H7 (cell line): ENCODE data around the gene ADARB1. TPM values are rescaled to one million over a fixed set of nuclear protein-coding genes. Genes with fewer than 3 reads are reported as not detected.

ENCODE experiments used
- DNase-seq: peaks from one replicate; pipeline ENCODE4 v3.0.0; 2012
- H3K27me3 ChIP-seq: 2 replicates; pipeline ENCODE4 v1.6.0; 2011; ENCODE audit warnings: mild to moderate bottlenecking, low read length; ENCODE audit not compliant: control insufficient read depth, insufficient read depth
- H3K36me3 ChIP-seq: replicated peaks from 2 replicates; pipeline ENCODE4 v1.5.1; 2011; ENCODE audit warnings: low read length; ENCODE audit not compliant: control insufficient read depth, insufficient read depth
- H3K4me3 ChIP-seq: 2 replicates; pipeline ENCODE4 v1.5.1; 2011; ENCODE audit warnings: low read depth, mild to moderate bottlenecking, control low read depth, low read length, moderate library complexity; ENCODE audit not compliant: insufficient read depth
- total RNA-seq: library from RNA; depleted of rRNA; stranded (reverse); fragments of >200 nt; shearing (Covaris generic); gene quantifications from 2 replicates; pipeline ENCODE4 v1.2.3, GENCODE V29; 2014

The ADARB1 gene
- total RNA-seq, 1 experiment from 2014 or later: 5.5 TPM

- DNase-seq: no peak
- no peaks in the 10 kb centered on the region for H3K27me3 ChIP-seq
These were observed 11.3 kb downstream of the ADARB1 start for GRCh38 chr21:45085700-45086099.

DNA sequence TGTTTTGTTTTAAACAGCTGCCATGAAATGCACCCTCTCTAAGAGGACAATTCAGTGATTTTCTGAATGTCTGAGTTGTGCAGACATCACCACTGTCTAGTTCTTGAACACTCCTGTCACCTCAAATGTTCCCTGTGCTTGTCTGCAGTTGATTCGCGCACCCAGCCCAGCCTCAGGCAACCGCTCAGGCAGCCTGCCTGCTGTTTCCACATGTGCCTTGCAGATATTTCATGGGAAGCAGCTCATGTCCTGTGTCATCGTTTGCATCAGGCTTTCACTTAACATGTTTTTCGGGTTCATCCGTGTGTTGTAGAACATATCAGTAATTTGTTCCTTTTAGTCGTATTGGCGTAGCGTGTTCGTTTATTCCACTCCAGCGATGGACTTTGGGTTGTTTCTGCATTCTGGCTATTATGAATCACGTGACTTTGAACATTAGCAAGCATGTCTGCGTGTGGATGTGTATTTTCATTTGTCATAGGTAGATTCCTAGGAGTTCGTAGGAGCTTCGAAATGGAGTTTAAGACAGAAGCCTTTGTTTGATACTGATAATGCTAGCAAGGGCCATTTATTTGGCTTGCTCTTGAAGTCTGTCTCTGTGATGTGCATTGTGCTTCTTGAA lies 12.1 kb downstream of the ADARB1 start:
- Histone ChIP-seq H3K4me3 (no peak overlapping the region), H3K36me3 (no peaks in the 10 kb centered on the region), H3K27me3 (no peaks in the 10 kb centered on the region)
- DNase-seq: no peak

More at GRCh38 chr21:45085700-45086099, 11.3 kb downstream of the ADARB1 start:
- Histone ChIP-seq H3K4me3 (no peak overlapping the region), H3K36me3 (no peaks in the 10 kb centered on the region)

- H3K4me3 ChIP-seq: no peak overlapping the region
- H3K36me3 ChIP-seq: no peaks in the 10 kb centered on the region
- H3K27me3 ChIP-seq: no peaks in the 10 kb centered on the region
- DNase-seq: no peak
These were observed 12.8 kb downstream of the ADARB1 start for GRCh38 chr21:45087022-45087823.

GRCh38 chr21:45088116-45088515 lies 13.7 kb downstream of the ADARB1 start:
- H3K4me3 ChIP-seq: no peak overlapping the region
- DNase-seq: no peak
- no peaks in the 10 kb centered on the region for H3K36me3 ChIP-seq
- no peaks in the 10 kb centered on the region for H3K27me3 ChIP-seq

GRCh38 chr21:45088729-45089128 lies 14.3 kb downstream of the ADARB1 start:
- DNase-seq: no peak
- H3K4me3 ChIP-seq: no peak overlapping the region
- no peaks in the 10 kb centered on the region for H3K36me3 ChIP-seq
- no peaks in the 10 kb centered on the region for H3K27me3 ChIP-seq

DNA sequence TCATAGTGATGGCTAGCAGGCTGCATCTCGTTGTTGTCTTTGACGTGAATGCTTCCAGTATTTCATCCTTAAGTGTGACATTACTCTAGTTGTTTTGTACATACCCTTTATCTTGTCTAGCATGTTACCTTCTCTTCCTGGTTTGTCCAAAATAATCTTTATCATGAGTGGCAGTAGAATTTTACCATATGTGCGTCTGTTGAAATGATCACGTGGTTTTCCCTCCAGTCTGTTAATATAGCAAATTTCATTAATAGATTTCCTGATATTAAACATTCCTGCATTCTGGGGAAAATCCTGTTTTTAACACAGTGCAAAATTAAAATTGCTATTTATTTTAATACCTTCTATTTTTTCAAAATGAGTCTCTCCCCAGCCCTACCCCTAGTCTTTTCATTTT lies 15.6 kb downstream of the ADARB1 start:
- Histone ChIP-seq H3K4me3 (no peak overlapping the region), H3K27me3 (no peaks in the 10 kb centered on the region), H3K36me3 (no peaks in the 10 kb centered on the region)
- no peak for DNase-seq

- Histone ChIP-seq H3K27me3 (no peaks in the 10 kb centered on the region), H3K4me3 (no peak overlapping the region), H3K36me3 (no peaks in the 10 kb centered on the region)
- DNase-seq: no peak
These were observed 16.6 kb downstream of the ADARB1 start for GRCh38 chr21:45090966-45091365.

GRCh38 chr21:45091550-45092322 lies 17.4 kb downstream of the ADARB1 start:
- Histone ChIP-seq H3K36me3 (no peaks in the 10 kb centered on the region), H3K27me3 (no peaks in the 10 kb centered on the region), H3K4me3 (no peak overlapping the region)
- no peak for DNase-seq

GRCh38 chr21:45093035-45093532 lies 18.7 kb downstream of the ADARB1 start:
- Histone ChIP-seq H3K4me3 (no peak overlapping the region), H3K36me3 (no peaks in the 10 kb centered on the region), H3K27me3 (no peaks in the 10 kb centered on the region)
- no peak for DNase-seq

GRCh38 chr21:45094412-45094811 lies 20.0 kb downstream of the ADARB1 start:
- no peak for DNase-seq
- Histone ChIP-seq H3K4me3 (no peak overlapping the region), H3K36me3 (no peaks in the 10 kb centered on the region), H3K27me3 (no peaks in the 10 kb centered on the region)

GRCh38 chr21:45095505-45095904 lies 21.1 kb downstream of the ADARB1 start:
- Histone ChIP-seq H3K4me3 (no peak overlapping the region), H3K27me3 (no peaks in the 10 kb centered on the region), H3K36me3 (no peaks in the 10 kb centered on the region)
- DNase-seq: no peak

DNA sequence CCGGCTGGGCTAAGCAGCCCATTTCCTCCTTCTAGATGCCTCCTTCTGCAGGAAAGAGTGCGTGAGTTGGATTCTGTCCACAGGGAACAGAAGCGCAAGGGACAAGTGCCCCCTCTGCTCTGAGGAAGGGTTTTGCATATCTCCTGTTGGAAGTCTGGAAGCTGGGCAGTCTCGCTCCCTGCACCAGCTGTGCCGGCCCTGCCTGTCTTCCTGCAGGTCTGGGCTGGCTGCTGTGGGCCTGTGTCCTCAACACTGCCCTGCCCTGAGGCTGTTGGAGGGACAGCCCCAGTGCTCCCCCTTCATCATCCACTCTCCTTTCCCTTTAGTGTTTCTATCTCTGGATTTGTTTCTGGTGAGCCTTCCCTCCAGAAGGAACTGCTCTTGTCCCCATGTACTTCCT lies 21.8 kb downstream of the ADARB1 start:
- Histone ChIP-seq H3K4me3 (no peak overlapping the region), H3K36me3 (no peaks in the 10 kb centered on the region), H3K27me3 (no peaks in the 10 kb centered on the region)
- DNase-seq: no peak

- Histone ChIP-seq H3K36me3 (no peaks in the 10 kb centered on the region), H3K4me3 (no peak overlapping the region), H3K27me3 (no peaks in the 10 kb centered on the region)
- DNase-seq: no peak
These were observed 23.5 kb downstream of the ADARB1 start for GRCh38 chr21:45097827-45098387.

DNA sequence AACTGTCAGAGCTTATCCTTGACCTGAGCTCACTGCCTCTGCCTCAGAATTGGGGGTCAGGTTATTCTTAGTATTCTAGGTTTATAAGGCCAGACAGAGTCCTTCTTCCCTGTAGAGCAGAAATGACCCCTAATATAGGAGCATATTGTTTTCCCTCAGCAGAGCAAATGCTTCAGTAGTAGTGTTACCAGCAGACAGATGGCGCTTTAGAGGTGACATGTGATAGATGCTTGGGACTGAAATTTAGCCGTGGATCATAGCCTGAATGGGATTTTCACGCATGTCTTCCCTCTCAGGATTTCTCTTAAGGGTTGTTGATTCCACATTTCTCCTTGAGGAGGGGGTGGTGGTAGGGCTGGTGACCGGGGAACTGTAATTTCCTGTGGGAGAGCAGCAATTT lies 24.5 kb downstream of the ADARB1 start:
- DNase-seq: peak; percentile 73
- Histone ChIP-seq H3K27me3 (no peaks in the 10 kb centered on the region), H3K4me3 (no peak overlapping the region), H3K36me3 (no peaks in the 10 kb centered on the region)
